H9 (cell line): ENCODE data around the gene DTNB. TPM values are rescaled to one million over a fixed set of nuclear protein-coding genes. Genes with fewer than 3 reads are reported as not detected.

Source experiments
- DNase-seq: peaks from one replicate; pipeline ENCODE4 v3.0.0-alpha.2; 2017
- H2AFZ ChIP-seq: one replicate; pipeline ENCODE4 v1.6.1; 2013; ENCODE audit warnings: mild to moderate bottlenecking, low read length, control low read depth, moderate library complexity
- H2AK5ac ChIP-seq: 2 replicates; pipeline ENCODE4 v1.6.1; 2013; ENCODE audit warnings: low read length, control low read depth, mixed read lengths; ENCODE audit not compliant: insufficient read length
- H2BK120ac ChIP-seq: one replicate; pipeline ENCODE4 v1.6.1; 2013; ENCODE audit warnings: low read depth, mild to moderate bottlenecking, low read length, control low read depth, inconsistent platforms; ENCODE audit not compliant: poor library complexity, severe bottlenecking
- H2BK12ac ChIP-seq: 2 replicates; pipeline ENCODE4 v1.6.1; 2013; ENCODE audit warnings: low read length, control low read depth, mixed read lengths, low read depth; ENCODE audit not compliant: insufficient read length
- H2BK15ac ChIP-seq: 2 replicates; pipeline ENCODE4 v1.6.1; 2013; ENCODE audit warnings: low read depth, low read length, control low read depth
- H2BK20ac ChIP-seq: one replicate; pipeline ENCODE4 v1.6.1; 2013; ENCODE audit warnings: low read depth, mild to moderate bottlenecking, low read length, control low read depth, inconsistent platforms; ENCODE audit not compliant: poor library complexity, severe bottlenecking
- H2BK5ac ChIP-seq: 2 replicates; pipeline ENCODE4 v1.6.1; 2013; ENCODE audit warnings: low read length, control low read depth, mixed read lengths; ENCODE audit not compliant: insufficient read length
- H3K14ac ChIP-seq: 2 replicates; pipeline ENCODE4 v1.6.1; 2013; ENCODE audit warnings: low read length, control low read depth; ENCODE audit not compliant: insufficient read depth
- H3K18ac ChIP-seq: 2 replicates; pipeline ENCODE4 v1.6.1; 2013; ENCODE audit warnings: low read depth, mild to moderate bottlenecking, mixed read lengths, low read length, control low read depth; ENCODE audit not compliant: insufficient read length
- H3K23ac ChIP-seq: 2 replicates; pipeline ENCODE4 v1.6.1; 2013; ENCODE audit warnings: low read length, control low read depth, mixed read lengths, low read depth; ENCODE audit not compliant: insufficient read length
- H3K23me2 ChIP-seq: 2 replicates; pipeline ENCODE4 v1.6.1; 2013; ENCODE audit warnings: low read depth, mild to moderate bottlenecking, mixed read lengths, low read length, control low read depth; ENCODE audit not compliant: insufficient read length, poor library complexity, severe bottlenecking
- H3K27ac ChIP-seq: 2 replicates; pipeline ENCODE4 v1.5.1; 2013; ENCODE audit warnings: low read length, control low read depth, mixed read lengths, low read depth; ENCODE audit not compliant: insufficient read length
- H3K27me3 ChIP-seq: 2 replicates; pipeline ENCODE4 v1.6.1; 2013; ENCODE audit warnings: low read length, control low read depth, inconsistent platforms; ENCODE audit not compliant: insufficient read depth
- H3K4ac ChIP-seq: 2 replicates; pipeline ENCODE4 v1.6.1; 2013; ENCODE audit warnings: low read depth, mild to moderate bottlenecking, control low read depth, inconsistent platforms, low read length, moderate library complexity
- H3K4me1 ChIP-seq: 2 replicates; pipeline ENCODE4 v1.6.1; 2013; ENCODE audit warnings: low read length, control low read depth, inconsistent platforms; ENCODE audit not compliant: insufficient read depth
- H3K4me2 ChIP-seq: 2 replicates; pipeline ENCODE4 v1.6.1; 2013; ENCODE audit warnings: low read length, control low read depth, mixed read lengths; ENCODE audit not compliant: insufficient read length, insufficient read depth
- H3K56ac ChIP-seq: 2 replicates; pipeline ENCODE4 v1.6.1; 2013; ENCODE audit warnings: low read depth, mild to moderate bottlenecking, mixed read lengths, low read length, control low read depth; ENCODE audit not compliant: insufficient read length
- H3K79me1 ChIP-seq: 2 replicates; pipeline ENCODE4 v1.6.1; 2013; ENCODE audit warnings: low read depth, mild to moderate bottlenecking, moderate library complexity, low read length, control low read depth, inconsistent platforms; ENCODE audit not compliant: insufficient read depth, poor library complexity, severe bottlenecking
- H3K79me2 ChIP-seq: 2 replicates; pipeline ENCODE4 v1.6.1; 2013; ENCODE audit warnings: low read length, control low read depth, inconsistent platforms; ENCODE audit not compliant: insufficient read depth
- H3K9ac ChIP-seq: 2 replicates; pipeline ENCODE4 v1.6.1; 2013; ENCODE audit warnings: low read length, control low read depth, mixed read lengths; ENCODE audit not compliant: insufficient read length; ENCODE audit errors: extremely low read depth
- H3K9me3 ChIP-seq: one replicate; pipeline ENCODE4 v1.6.1; 2013; ENCODE audit warnings: low read depth, low read length, inconsistent platforms; ENCODE audit not compliant: control insufficient read depth
- H3T11ph ChIP-seq: one replicate; pipeline ENCODE4 v1.6.1; 2013; ENCODE audit warnings: mild to moderate bottlenecking, low read length, control low read depth, inconsistent platforms
- H4K20me1 ChIP-seq: one replicate; pipeline ENCODE4 v1.6.1; 2013; ENCODE audit not compliant: control insufficient read depth, insufficient read length, insufficient read depth
- H4K5ac ChIP-seq: 2 replicates; pipeline ENCODE4 v1.6.1; 2013; ENCODE audit warnings: low read depth, mild to moderate bottlenecking, mixed read lengths, low read length, control low read depth; ENCODE audit not compliant: insufficient read length
- H4K8ac ChIP-seq: replicated peaks from 2 replicates; pipeline ENCODE4 v1.6.1; 2013; ENCODE audit warnings: low read length, control low read depth, mixed read lengths, low read depth; ENCODE audit not compliant: insufficient read length
- H4K91ac ChIP-seq: 2 replicates; pipeline ENCODE4 v1.6.1; 2013; ENCODE audit warnings: low read depth, mild to moderate bottlenecking, moderate library complexity, mixed read lengths, low read length, control low read depth; ENCODE audit not compliant: insufficient read length
- H3K27ac Mint-ChIP-seq, 3 experiments: 2 replicates in 2 of 3; 3 replicates in 1 of 3; pipeline ENCODE4 v1.8.0; 2020 to 2021; ENCODE audit warnings: mixed read lengths in 3 of 3, mild to moderate bottlenecking in 1 of 3, moderate library complexity in 1 of 3
- H3K27me3 Mint-ChIP-seq: 2 replicates; pipeline ENCODE4 v1.8.0; 2021; ENCODE audit warnings: low read depth, mild to moderate bottlenecking, moderate library complexity, mixed read lengths
- H3K36me3 Mint-ChIP-seq, 3 experiments: 2 replicates in 2 of 3; 3 replicates in 1 of 3; pipeline ENCODE4 v1.8.0; 2020 to 2021; ENCODE audit warnings: low read depth in 3 of 3, mixed read lengths in 3 of 3; ENCODE audit not compliant: insufficient read depth in 1 of 3
- H3K4me1 Mint-ChIP-seq, 2 experiments: 2 replicates each; pipeline ENCODE4 v1.8.0; 2020; ENCODE audit warnings: mixed read lengths in 2 of 2
- H3K4me3 Mint-ChIP-seq, 2 experiments: 2 replicates in 1 of 2; 3 replicates in 1 of 2; pipeline ENCODE4 v1.8.0; 2020 to 2021; ENCODE audit warnings: mild to moderate bottlenecking in 2 of 2, mixed read lengths in 2 of 2, moderate library complexity in 1 of 2
- H3K9me3 Mint-ChIP-seq, 2 experiments: 2 replicates in 1 of 2; 3 replicates in 1 of 2; pipeline ENCODE4 v1.8.0; 2020; ENCODE audit warnings: mild to moderate bottlenecking in 2 of 2, mixed read lengths in 2 of 2, moderate library complexity in 1 of 2
- CTCF ChIP-seq: fragments of 200-600 bp; sonication (generic); conservative IDR thresholded peaks from 3 replicates; pipeline ENCODE4 v1.8.0; 2021; ENCODE audit warnings: antibody characterized with exemption, mild to moderate bottlenecking
- WGBS: extraction: QIAGEN DNeasy Blood & Tissue Kit; methylation state at CpG from one replicate; pipeline ENCODE4 v1.1.7; 2013; ENCODE audit warnings: missing lambda C conversion rate, low lambda C conversion rate, mixed read lengths; ENCODE audit not compliant: insufficient read length; ENCODE audit errors: extremely low coverage; 5-methylcytosine and 5-hydroxymethylcytosine counted together
- total RNA-seq: library from RNA; stranded (reverse); gene quantifications from 2 replicates; pipeline ENCODE4 v1.2.1, GENCODE V29; 2021

Gene DTNB
- total RNA-seq, 1 experiment from 2014 or later, result 26.7 TPM

- Histone ChIP-seq H2BK12ac (no peak overlapping the region), H4K91ac (no peak overlapping the region), H3K27me3 (no peaks in the 10 kb centered on the region), H2BK15ac (no peak overlapping the region), H4K8ac (no peak overlapping the region), H4K5ac (no peak overlapping the region), H2BK5ac (no peak overlapping the region), H2AK5ac (no peak overlapping the region), H3K14ac (no peak overlapping the region), H3K79me2 (peaks cover 3% of the 10 kb centered on the region; the same call in 1 of the 2 replicates), H3K56ac (no peak overlapping the region), H3K9ac (no peak overlapping the region), H3K4ac (no peak overlapping the region), H3K18ac (no peak overlapping the region), H3K23me2 (no peaks in the 10 kb centered on the region), H3K4me2 (no peak overlapping the region), H2BK120ac (no peak overlapping the region), H3K9me3 (no peaks in the 10 kb centered on the region), H3K79me1 (peaks cover 5% of the 10 kb centered on the region), H3K23ac (no peak overlapping the region), H2BK20ac (no peak overlapping the region), H4K20me1 (no peaks in the 10 kb centered on the region), H3T11ph (no peak overlapping the region), H3K4me1 (no peaks in the 10 kb centered on the region), H3K27ac (no peak overlapping the region), H2AFZ (no peak overlapping the region)
- no peaks in the 10 kb centered on the region for H3K9me3 Mint-ChIP-seq
- DNase-seq, result no peak
- H3K27ac Mint-ChIP-seq, result no peak overlapping the region
- WGBS, result no CpG with 5 or more reads among the region's 4 CpGs
- peaks cover 0 to 7% (median 4%) of the 10 kb centered on the region in 3 experiments; a peak in 5 of 7 replicates for H3K36me3 Mint-ChIP-seq
- TF ChIP-seq CTCF, result no peak
- no peak overlapping the region for H3K4me3 Mint-ChIP-seq
- no peaks in the 10 kb centered on the region for H3K27me3 Mint-ChIP-seq
- no peaks in the 10 kb centered on the region for H3K4me1 Mint-ChIP-seq
Observed at GRCh38 chr2:25654801-25655200, 18.6 kb downstream of the DTNB start.
